Right ventricle myocardium inferior (tissue), 1 donor: ENCODE measurements around the gene SLC15A2. TPM values are rescaled to one million over a fixed set of nuclear protein-coding genes. Genes with fewer than 3 reads are reported as not detected.
"Not testable (repeated sequence)": the region's sequence is repeated elsewhere in the genome, so short reads cannot be mapped to it uniquely, and the experiment has no call there.

ENCODE experiments used
- ATAC-seq: fragments of 200-7000 bp; cut with Tn5 transposase; one replicate; pipeline ENCODE4 v1.9.1; 2020; ENCODE audit warnings: mild to moderate bottlenecking, moderate library complexity
- DNase-seq: peaks from one replicate; pipeline ENCODE4 v3.0.0; 2021; ENCODE audit errors: missing footprints
- intact Hi-C: fragments of 100-400 bp; cut with DNase I; formaldehyde crosslinking; loops from one replicate; pipeline ENCODE4 v1.11.0; 2022
- long read RNA-seq: library from polyadenylated mRNA; unstranded; transcript quantifications from one replicate; pipeline ENCODE4 v2.0.0, GENCODE V29; 2021
- total RNA-seq: library from RNA; stranded (reverse); fragmentation: NEBNext Ultra II Directional; extraction: Animal tissue kit (Norgen Biotek cat#: 25700); gene quantifications from one replicate; pipeline ENCODE4 v1.2.1, GENCODE V29; 2021
- donor health status: DM: no; HTN: yes; CAD: no; lungs with severe emphysema.

Gene SLC15A2
- 3.9 TPM for total RNA-seq
- long read RNA-seq, full-length matches to known transcripts: 2 of 4 reads
- long read RNA-seq, partial matches to known transcripts: 0 of 4 reads
- long read RNA-seq, other reads (novel, unspliced or antisense): 2 of 4 reads

DNA sequence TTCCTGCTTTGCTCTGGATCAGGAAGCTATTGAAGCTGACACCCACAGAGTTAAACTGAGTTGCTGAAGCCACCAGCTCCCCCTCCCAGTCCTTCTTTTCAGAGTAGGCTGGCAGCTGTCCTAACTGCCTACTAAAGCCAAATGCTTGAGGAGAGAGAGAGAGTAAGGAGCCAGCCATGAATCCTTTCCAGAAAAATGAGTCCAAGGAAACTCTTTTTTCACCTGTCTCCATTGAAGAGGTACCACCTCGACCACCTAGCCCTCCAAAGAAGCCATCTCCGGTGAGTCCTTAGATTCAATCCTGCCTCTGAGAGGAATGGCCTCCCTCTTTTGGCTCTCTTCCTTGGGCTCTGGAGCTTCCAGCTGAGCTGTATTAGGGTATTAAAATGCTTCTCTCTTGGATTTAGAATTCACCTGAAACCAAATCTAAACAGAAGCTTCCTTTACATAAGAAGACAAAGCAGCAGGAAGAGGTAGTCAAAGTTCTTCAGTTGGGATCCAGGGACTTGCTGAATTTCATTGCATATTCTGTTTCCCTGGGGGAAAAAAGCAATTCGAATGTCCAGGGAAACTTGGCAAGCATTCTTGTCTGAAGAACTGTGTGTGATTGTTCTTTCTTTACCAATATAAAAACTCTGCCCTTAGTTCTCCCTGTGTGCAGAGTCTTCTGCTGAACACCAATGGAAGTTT lies at the start of gene SLC15A2:
Gene SLC15A2 (plus strand): TSS at position 101 of the 690 bp plus-strand sequence. CDS start 76 bp downstream, at position 177.
- intact Hi-C loops: no loop called here
- ATAC-seq: peak; percentile 86
- no peak for DNase-seq

DNA sequence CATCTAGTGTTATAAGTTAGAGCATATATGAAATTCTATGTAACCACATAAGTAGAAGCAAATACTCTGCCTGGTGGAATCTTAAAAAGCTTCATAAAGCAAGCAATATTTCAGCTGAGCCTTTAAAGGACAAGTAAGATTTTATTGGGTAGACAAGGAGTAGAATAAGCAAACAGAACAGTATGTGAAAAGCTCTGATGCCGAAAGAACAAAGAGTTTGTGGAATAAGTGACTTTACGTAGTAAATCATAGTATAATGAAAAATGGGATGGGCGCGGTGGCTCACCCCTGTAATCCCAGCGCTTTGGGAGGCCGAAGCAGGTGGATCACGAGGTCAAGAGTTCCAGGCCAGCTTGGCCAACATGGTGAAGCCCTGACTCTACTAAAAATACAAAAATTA lies 49.3 kb upstream of the SLC15A2 start:
- no peak for DNase-seq
- ATAC-seq: no peak
- intact Hi-C loops: no loop called here

DNA sequence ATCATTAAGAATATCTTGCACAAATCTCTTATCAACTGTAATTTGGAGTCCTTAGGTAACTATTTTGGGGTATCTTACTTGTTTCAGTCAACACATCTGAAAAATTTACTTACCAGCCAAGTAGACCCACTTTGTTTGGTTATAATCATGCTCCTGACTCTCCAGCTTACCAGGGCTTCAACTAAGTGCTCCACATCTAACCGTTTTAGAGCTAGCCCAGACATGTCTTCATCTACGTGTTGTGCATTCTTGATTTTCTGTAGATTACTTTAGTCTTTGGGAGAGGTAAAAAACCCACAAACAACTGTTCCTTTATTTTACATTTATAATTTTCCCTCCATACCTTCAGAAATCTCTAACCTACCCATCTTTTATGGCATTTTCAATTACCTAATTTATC lies 41.9 kb upstream of the SLC15A2 start:
- no peak for ATAC-seq
- DNase-seq: no peak
- intact Hi-C loops: no loop called here

GRCh38 chr3:121855555-121855954 lies 38.6 kb upstream of the SLC15A2 start:
- DNase-seq (no peak), ATAC-seq (no peak)
- intact Hi-C loops: no loop called here

DNA sequence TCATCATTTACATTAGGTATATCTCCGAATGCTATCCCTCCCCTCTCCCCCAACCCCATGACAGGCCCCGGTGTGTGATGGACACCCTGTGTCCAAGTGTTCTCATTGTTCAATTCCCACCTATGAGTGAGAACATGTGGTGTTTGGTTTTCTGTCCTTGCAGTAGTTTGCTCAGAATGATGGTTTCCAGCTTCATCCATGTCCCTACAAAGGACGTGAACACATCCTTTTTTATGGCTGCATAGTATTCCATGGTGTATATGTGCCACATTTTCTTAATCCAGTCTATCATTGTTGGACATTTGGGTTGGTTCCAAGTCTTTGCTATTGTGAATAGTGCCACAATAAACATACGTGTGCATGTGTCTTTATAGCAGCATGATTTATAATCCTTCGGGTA lies 36.4 kb upstream of the SLC15A2 start:
- DNase-seq, intact Hi-C loops, ATAC-seq: not testable (repeated sequence)

DNA sequence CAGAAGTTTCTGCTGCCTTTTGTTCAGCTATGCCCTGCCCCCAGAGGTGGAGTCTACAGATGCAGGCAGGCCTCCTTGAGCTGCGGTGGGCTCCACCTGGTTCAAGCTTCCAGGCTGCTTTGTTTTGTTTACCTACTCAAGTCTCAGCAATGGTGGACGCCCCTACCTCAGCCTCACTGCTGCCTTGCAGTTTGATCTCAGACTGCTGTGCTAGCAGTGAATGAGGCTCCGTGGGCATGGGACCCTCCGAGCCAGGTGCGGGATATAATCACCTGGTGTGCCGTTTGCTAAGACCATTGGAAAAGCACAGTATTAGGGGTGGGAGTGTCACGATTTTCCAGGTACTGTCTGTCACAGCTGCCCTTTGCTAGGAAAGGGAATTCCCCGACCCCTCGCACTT lies 31.0 kb upstream of the SLC15A2 start:
- intact Hi-C loops, DNase-seq: not testable (repeated sequence)

GRCh38 chr3:121863801-121864200 lies 30.4 kb upstream of the SLC15A2 start:
- intact Hi-C loops: no loop called here
- ATAC-seq (no peak), DNase-seq (no peak)

More for the DNA sequence above, 31.0 kb upstream of the SLC15A2 start:
- not testable (repeated sequence) for ATAC-seq

GRCh38 chr3:121869736-121870135 lies 24.5 kb upstream of the SLC15A2 start:
- intact Hi-C loops: no loop called here
- no peak for DNase-seq
- ATAC-seq: no peak

- ATAC-seq (no peak), DNase-seq (no peak)
- intact Hi-C loops: no loop called here
Observed at GRCh38 chr3:121870717-121871116, 23.5 kb upstream of the SLC15A2 start.

- intact Hi-C loops: no loop called here
- DNase-seq (no peak), ATAC-seq (no peak)
Observed at GRCh38 chr3:121871430-121871829, 22.8 kb upstream of the SLC15A2 start.

- intact Hi-C loops: no loop called here
- ATAC-seq (no peak), DNase-seq (no peak)
Observed at GRCh38 chr3:121878411-121878810, 15.8 kb upstream of the SLC15A2 start.

- DNase-seq (no peak), ATAC-seq (no peak)
- intact Hi-C loops: no loop called here
Observed at GRCh38 chr3:121883507-121883906, 10.7 kb upstream of the SLC15A2 start.

GRCh38 chr3:121885386-121885785 lies 8.8 kb upstream of the SLC15A2 start:
- no peak for DNase-seq
- ATAC-seq: no peak
- intact Hi-C loops: no loop called here

GRCh38 chr3:121895121-121895520 lies 920 bp downstream of the SLC15A2 start:
- intact Hi-C loops: no loop called here
- DNase-seq: no peak
- peak; percentile 83 for ATAC-seq

DNA sequence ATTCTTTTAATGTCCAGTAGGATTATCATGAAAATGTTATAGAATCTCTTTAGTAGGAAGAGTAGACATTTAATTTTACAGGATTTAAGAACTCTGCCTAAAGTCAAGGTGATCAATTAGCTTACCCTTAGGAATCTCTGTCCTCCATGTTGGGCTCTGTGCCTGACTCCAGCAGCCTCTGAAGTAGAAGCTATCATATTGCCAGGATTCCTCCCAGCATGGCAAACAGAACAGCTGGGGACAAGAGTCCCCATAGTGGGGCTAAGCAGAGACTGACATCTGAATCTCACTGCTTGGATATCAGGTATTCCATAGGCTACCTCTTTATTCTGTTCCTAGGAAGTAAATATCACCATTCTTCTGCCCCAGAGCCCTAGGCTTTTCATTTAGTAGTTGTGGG lies 1.5 kb downstream of the SLC15A2 start:
- intact Hi-C loops: no loop called here
- ATAC-seq: no peak
- DNase-seq: no peak

DNA sequence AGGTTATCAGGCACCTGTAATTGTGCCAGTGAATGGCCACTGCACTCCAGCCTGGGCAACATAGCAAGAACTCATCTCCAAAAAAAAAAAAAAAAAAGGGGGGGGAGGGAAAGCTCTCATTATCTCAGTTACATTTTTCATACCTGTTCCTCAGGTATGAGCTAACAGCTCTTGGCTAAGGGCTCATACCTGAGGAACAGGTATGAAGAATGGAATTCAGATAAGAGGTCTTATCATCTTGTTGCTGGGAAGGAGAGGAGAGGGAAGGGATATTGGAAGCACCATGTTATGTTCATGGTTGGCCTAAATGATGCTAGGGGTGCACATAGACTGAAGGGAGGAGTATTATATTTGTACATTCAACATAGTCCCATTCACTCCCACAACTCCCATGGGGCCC lies 2.6 kb downstream of the SLC15A2 start:
- ATAC-seq: no peak
- no peak for DNase-seq
- intact Hi-C loops: no loop called here

- intact Hi-C loops: no loop called here
- DNase-seq: no peak
- ATAC-seq: no peak
Observed at GRCh38 chr3:121897296-121897695, 3.1 kb downstream of the SLC15A2 start.

- intact Hi-C loops: no loop called here
- DNase-seq (no peak), ATAC-seq (no peak)
Observed at GRCh38 chr3:121913305-121913990, 19.2 kb downstream of the SLC15A2 start.

DNA sequence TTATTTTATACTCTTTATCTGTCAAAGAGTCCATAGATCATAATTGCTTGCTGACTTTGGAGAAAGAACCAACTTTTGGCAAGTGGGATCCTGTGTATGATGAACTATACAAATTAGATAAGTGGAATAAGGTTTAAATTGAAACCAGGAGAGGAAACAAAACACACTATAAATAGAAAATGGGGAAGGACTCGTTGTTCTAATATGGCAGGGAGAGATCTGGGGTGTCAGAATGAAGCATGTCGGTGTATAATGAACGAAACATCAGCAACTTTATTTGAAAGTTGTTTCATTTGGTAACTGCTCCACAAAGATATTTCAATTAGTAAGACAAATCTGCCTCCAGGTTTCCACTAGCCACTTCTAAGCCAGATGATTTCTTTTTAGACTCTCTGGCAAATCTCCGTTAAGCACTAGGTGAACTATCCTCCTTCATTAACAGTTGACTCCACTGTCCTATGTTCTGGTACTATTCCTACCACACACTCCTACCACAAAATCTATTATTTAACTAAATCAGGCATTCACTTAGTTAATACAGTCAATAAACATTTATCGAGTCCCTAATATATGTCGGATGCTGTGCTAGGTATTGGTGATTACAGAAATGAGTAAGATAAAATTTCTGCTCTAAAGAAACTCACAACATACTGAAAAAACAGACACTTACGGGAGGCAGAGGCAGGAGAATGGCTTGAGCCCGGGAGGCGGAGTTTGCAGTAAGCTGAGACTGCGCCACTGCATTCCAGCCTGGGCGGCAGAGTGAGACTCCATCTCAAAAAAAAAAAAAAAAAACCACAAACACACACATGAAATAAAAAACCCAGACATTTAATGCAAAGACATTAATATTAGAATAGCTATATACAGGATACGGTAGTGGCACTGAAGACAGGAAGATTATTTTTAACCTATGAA lies 20.1 kb downstream of the SLC15A2 start:
- DNase-seq: no peak
- no peak for ATAC-seq
- intact Hi-C loops: no loop called here
